T47D (cell line): ENCODE measurements around the gene TRIM26.
A peak's percentile ranks its signal among the peaks of the same experiment; 100 is the strongest.

ENCODE experiments used
- DNase-seq, 2 experiments: peaks; one replicate each; pipeline versions ENCODE4 v3.0.0 to v3.0.0-alpha.2; 2011 to 2012; ENCODE audit warnings: low read depth in 1 of 2, low spot score in 1 of 2
- JUND ChIP-seq: IDR thresholded peaks from 2 replicates; pipeline ENCODE4 v1.6.1; 2012; ENCODE audit warnings: low read depth
- in situ Hi-C: cut with HindIII; loops from 2 replicates; pipeline ENCODE4 v1.10.0; 2016; ENCODE audit warnings: low sequenced_read_pairs, low pct_unique_long_range_greater_than_20kb

The TRIM26 gene

GRCh38 chr6:30219244-30219643 lies 6.0 kb upstream of the TRIM26 start:
- peak; percentile 65 to 88 for DNase-seq
- no peak for TF ChIP-seq JUND
- in situ Hi-C loops, result no loop called here

GRCh38 chr6:30216096-30216495 lies 2.9 kb upstream of the TRIM26 start:
- no peak for DNase-seq
- TF ChIP-seq JUND, result no peak
- in situ Hi-C loops, result no loop called here

- no peak for TF ChIP-seq JUND
- no peak for DNase-seq
- in situ Hi-C loops, result no loop called here
Measured at GRCh38 chr6:30214657-30214982, 1.4 kb upstream of the TRIM26 start.

GRCh38 chr6:30213957-30214656 lies 901 bp upstream of the TRIM26 start:
- in situ Hi-C loops, result no loop called here
- DNase-seq, result peak; percentile 69 to 79
- no peak for TF ChIP-seq JUND

GRCh38 chr6:30213667-30213956 lies 406 bp upstream of the TRIM26 start:
- in situ Hi-C loops, result no loop called here
- DNase-seq, result no peak
- TF ChIP-seq JUND, result no peak

- DNase-seq, result no peak
- no peak for TF ChIP-seq JUND
- in situ Hi-C loops, result no loop called here
Measured at GRCh38 chr6:30211899-30212298, 1.3 kb downstream of the TRIM26 start.

- DNase-seq, result no peak
- in situ Hi-C loops, result no loop called here
- no peak for TF ChIP-seq JUND
Measured at GRCh38 chr6:30211306-30211705, 1.9 kb downstream of the TRIM26 start.

GRCh38 chr6:30207619-30208295 lies 5.4 kb downstream of the TRIM26 start:
- in situ Hi-C loops, result no loop called here
- no peak for DNase-seq
- no peak for TF ChIP-seq JUND

GRCh38 chr6:30206799-30207618 lies 6.2 kb downstream of the TRIM26 start:
- TF ChIP-seq JUND, result no peak
- DNase-seq, result peak in 1 of 2 experiments; percentile 16
- in situ Hi-C loops, result no loop called here

- in situ Hi-C loops, result no loop called here
- no peak for TF ChIP-seq JUND
- DNase-seq, result no peak
Measured at GRCh38 chr6:30206152-30206551, 7.1 kb downstream of the TRIM26 start.

GRCh38 chr6:30204116-30204515 lies 9.1 kb downstream of the TRIM26 start:
- in situ Hi-C loops, result no loop called here
- no peak for TF ChIP-seq JUND
- no peak for DNase-seq

- no peak for TF ChIP-seq JUND
- in situ Hi-C loops, result no loop called here
- no peak for DNase-seq
Measured at GRCh38 chr6:30202366-30202765, 10.8 kb downstream of the TRIM26 start.
